GM19397 (cell line): Measurements from ENCODE around the gene CAMSAP2.
"Not testable (repeated sequence)": the region's sequence is repeated elsewhere in the genome, so short reads cannot be mapped to it uniquely, and the experiment has no call there.

Source experiments
- ATAC-seq: cut with Tn5 transposase; IDR thresholded peaks from one replicate; pipeline ENCODE4 v1.9.1; 2021; ENCODE audit warnings: mild to moderate bottlenecking, moderate library complexity; ENCODE audit not compliant: unreplicated experiment

CAMSAP2 gene

GRCh38 chr1:200780545-200781369 lies 42.1 kb downstream of the CAMSAP2 start:
- ATAC-seq: no peak

DNA sequence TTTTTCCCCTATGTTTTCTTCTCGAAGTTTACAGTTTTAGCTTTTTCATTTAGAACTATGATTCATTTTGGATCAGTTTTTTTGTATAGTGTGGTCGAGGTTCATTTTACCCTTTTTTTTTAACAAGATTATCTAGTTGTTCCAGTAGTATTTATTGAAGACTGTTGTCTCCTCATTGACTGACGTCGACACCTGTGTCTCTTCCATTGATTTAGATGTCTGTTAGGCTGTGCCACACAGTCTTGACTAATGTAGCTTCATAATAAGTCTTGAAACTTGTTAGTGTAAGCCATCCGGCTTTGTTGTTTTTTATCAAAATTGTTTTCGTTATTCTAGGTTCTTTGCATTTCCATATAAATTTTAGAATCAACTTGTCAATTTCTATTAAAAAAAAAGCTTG lies 45.2 kb downstream of the CAMSAP2 start:
- no peak for ATAC-seq

GRCh38 chr1:200784576-200784975 lies 45.9 kb downstream of the CAMSAP2 start:
- ATAC-seq: no peak

GRCh38 chr1:200786788-200787187 lies 48.1 kb downstream of the CAMSAP2 start:
- no peak for ATAC-seq

DNA sequence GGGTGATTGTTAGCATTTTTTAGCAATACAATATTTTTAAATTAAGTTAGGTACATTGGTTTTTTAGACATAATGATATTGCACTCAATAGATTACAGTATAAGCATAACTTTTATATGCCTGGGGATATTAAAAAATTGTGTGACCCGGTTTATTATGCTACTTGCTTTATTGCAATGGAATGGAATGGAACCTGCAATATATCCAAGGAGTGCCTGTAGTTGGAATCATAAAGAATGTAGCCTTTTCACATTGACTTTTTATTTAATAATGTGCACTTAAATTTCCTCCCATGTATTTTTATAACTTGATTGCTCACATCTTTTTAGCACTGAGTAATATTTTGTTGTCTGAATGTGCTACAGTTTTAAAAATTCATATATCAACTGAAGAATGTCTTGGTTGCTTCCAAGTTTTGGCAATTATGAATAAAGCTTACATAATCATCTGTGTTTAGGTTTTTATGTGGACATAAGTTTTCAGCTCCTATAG lies 49.2 kb downstream of the CAMSAP2 start:
- ATAC-seq: no peak

GRCh38 chr1:200791012-200791411 lies 52.3 kb downstream of the CAMSAP2 start:
- ATAC-seq: not testable (repeated sequence)

- ATAC-seq: no peak
Observed at GRCh38 chr1:200793677-200794076, 55.0 kb downstream of the CAMSAP2 start.

GRCh38 chr1:200794506-200795065 lies 55.9 kb downstream of the CAMSAP2 start:
- no peak for ATAC-seq

- ATAC-seq: no peak
Observed at GRCh38 chr1:200795156-200795555, 56.5 kb downstream of the CAMSAP2 start.

DNA sequence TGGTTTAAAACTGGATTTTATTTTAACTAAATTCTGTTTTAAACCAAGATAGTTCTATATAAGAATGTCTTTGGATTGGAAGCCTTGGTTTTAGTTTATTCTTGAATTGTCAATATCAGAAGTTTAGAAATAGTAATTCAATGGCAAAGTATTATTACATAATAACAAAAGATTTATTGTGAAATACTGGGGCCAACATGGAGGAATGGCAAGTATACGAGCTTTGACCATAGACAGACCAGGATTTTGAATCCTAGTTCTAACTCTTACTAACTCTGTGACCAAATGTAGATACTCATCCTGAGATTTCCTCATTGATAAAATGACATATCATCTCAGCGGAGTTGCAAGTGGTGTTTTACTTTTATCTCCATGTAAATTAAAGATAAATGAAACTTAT lies 63.3 kb downstream of the CAMSAP2 start:
- no peak for ATAC-seq

DNA sequence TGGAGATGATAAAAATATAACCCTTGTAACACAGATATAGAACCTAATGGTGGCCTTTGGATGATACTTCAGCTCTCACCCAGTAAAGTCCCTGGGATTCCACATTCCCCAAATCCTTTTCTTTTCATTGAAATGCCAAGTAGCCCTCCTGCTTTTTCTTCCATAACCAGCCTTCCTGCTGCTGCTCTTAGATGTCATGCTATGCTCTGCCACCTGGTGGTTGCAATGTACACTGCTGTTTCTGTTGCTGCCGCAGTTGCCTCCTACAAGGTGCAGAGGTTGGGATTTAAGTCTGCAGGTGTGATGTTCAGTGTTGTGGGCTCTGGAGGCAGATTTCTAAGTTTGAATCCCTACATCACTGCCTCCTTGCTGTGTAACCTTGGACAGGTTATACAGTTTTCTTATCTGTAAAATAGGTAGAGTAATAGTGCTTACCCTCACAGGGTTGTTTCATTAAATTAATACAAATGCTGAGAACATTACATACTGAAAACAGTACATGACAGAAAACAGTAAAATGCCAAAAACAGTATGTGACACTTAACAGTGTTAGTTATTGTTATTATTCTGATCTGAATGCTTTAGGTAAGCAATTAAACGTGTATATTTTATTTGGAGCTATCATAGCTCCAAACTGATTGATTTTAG lies 64.3 kb downstream of the CAMSAP2 start:
- no peak for ATAC-seq

DNA sequence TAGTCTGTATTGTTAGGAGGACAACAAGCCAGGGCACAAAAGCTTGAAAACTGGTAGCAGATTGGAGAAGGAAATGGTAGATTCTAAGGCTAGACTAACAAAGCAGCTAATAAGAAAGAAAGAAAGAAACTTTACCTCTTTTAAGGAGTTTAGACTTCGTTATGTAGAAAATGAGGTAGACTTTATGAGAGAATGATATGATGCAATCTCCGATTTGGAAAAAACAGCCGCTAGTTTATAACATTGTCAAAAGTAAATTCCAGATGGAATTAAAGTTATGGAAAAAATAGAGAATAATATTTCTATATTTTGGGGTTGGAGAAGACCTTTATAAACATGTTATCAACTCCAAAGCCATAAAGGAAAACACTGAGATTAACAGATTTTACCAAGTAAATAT lies 67.0 kb downstream of the CAMSAP2 start:
- ATAC-seq: no peak

- ATAC-seq: no peak
Observed at GRCh38 chr1:200808846-200809245, 70.2 kb downstream of the CAMSAP2 start.

DNA sequence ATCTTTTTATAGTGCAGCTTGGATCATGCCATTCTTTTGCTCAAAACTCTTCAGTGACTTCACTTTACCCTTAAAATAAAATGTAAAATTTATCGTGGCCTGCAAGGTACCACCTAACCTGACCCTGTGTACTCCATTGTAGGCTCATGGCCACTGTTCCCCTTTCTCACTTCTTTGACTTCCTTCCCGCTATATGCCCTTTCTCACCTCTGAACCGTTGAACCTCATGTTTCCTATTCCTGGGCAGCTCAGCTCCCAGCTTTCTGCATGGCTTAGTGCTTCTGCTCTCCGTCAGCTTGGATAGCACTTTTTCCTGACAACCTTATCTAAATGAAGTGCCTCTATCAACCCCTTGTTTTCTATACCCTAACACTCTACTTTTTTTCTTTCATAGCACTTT lies 73.0 kb downstream of the CAMSAP2 start:
- no peak for ATAC-seq

DNA sequence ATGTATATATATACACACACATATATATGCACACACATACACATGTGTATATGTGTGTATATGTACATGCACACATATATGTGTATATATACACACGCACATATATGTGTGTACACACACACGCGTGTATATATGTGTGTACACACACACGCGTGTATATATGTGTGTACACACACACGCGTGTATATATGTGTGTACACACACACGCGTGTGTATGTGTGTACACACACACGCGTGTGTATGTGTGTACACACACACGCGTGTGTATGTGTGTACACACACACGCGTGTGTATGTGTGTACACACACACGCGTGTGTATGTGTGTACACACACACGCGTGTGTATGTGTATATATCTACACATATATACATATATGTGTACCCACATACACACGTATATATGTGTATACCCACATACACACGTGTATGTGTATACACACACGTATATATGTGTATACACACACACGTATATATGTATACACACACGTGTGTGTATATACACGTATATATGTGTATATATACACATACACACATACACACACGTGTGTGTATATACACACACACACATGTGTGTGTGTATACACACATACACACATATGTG lies 78.0 kb downstream of the CAMSAP2 start:
- not testable (repeated sequence) for ATAC-seq

DNA sequence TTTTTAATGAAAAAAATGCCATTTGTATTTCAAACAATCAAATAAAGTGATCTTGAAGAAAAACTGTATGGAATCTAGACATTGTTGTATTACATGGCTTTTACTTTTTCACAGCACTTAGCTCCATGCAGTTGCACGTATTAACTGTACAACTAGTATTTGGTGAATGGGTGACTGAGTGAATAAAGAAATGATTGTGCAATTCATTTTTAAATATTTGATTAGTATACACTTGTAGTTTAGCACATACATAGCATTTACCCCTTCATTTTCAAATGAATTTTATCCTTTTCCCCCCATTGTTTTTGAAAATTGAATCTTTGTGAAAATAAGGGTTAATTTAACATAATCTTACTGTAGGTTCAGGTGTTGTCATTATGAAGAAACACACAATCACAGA lies 79.6 kb downstream of the CAMSAP2 start:
- ATAC-seq: no peak

GRCh38 chr1:200819726-200820125 lies 81.0 kb downstream of the CAMSAP2 start:
- no peak for ATAC-seq

GRCh38 chr1:200831091-200831490 lies 92.4 kb downstream of the CAMSAP2 start:
- ATAC-seq: no peak

DNA sequence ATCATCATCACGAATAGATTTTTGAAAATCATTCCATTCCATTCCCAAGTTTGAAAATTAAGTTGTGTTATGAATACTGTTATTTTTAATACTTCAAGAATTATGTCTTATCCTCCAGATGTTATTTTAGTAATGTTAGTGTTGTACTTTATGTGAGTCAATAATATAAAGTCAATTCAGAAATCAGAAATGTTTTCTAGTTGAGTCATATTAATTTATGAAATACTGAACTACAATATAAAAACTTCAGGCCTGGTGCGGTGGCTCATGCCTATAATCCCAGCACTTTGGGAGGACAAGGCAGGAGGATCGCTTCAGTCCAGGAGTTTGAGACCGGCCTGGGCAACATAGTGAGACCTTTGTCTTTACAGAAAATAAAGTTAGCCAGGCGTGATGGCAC lies 95.7 kb downstream of the CAMSAP2 start:
- ATAC-seq: no peak

- no peak for ATAC-seq
Observed at GRCh38 chr1:200836213-200836612, 97.5 kb downstream of the CAMSAP2 start.

- no peak for ATAC-seq
Observed at GRCh38 chr1:200837931-200838571, 99.4 kb downstream of the CAMSAP2 start.
